Stimulated activated naive B cell treated with anti-CD40 and anti-IgM and Interleukin-4, amounts not matched to agents 10 μg/mL and 1 μg/mL and 100 μg/mL, for 72 hours (primary cell): Measurements from ENCODE around the gene TSHZ2.

Experiments
- ATAC-seq, 2 donors: fragments of 150-1000 bp; cut with Tn5 transposase; replicated peaks; 2 replicates each; pipeline ENCODE4 v1.10.0; 2021; ENCODE audit warnings: moderate library complexity in 1 of 2
- DNase-seq: peaks from one replicate; pipeline ENCODE4 v3.0.0; 2021
- H3K27ac Mint-ChIP-seq: one replicate; pipeline ENCODE4 v1.8.0; 2022; ENCODE audit warnings: mild to moderate bottlenecking, mixed read lengths
- H3K27me3 Mint-ChIP-seq, 2 donors: one replicate each; pipeline ENCODE4 v1.8.0; 2022; ENCODE audit warnings: mixed read lengths in 2 of 2
- H3K36me3 Mint-ChIP-seq, 2 donors: one replicate each; pipeline ENCODE4 v1.8.0; 2022; ENCODE audit warnings: mixed read lengths in 2 of 2, mild to moderate bottlenecking in 1 of 2
- H3K4me1 Mint-ChIP-seq, 2 donors: one replicate each; pipeline ENCODE4 v1.8.0; 2022; ENCODE audit warnings: mixed read lengths in 2 of 2, mild to moderate bottlenecking in 1 of 2
- H3K4me3 Mint-ChIP-seq, 2 donors: one replicate each; pipeline ENCODE4 v1.8.0; 2022; ENCODE audit warnings: mild to moderate bottlenecking in 2 of 2, mixed read lengths in 2 of 2, moderate library complexity in 1 of 2
- H3K9me3 Mint-ChIP-seq, 2 donors: one replicate each; pipeline ENCODE4 v1.8.0; 2022; ENCODE audit warnings: mixed read lengths in 2 of 2, mild to moderate bottlenecking in 1 of 2

Gene TSHZ2

DNA sequence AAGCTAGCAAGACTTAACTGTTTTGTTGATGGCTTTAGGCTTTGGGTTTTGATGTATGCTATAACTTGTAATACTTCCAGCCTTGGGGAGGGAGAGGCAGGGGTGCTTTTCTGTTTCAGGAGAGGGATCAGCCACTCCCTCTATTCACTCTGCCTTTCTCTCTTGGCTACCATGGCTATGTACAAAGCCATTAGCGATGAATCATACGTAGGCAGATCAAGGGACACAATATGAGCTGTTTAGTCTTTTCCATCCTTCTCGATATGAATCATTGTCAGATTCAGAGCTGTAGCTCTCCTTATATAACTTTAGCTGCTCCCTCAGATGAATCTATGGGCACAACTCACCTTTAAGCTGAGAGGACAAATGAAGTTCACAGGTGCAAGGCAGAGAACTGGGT lies 230.6 kb downstream of the TSHZ2 start:
- ATAC-seq = no peak
- H3K4me3 Mint-ChIP-seq = no peak overlapping the region
- no peaks in the 10 kb centered on the region for H3K36me3 Mint-ChIP-seq
- no peak for DNase-seq
- H3K4me1 Mint-ChIP-seq = no peaks in the 10 kb centered on the region
- H3K27me3 Mint-ChIP-seq = peaks cover 20 to 23% of the 10 kb centered on the region in 2 donors
- no peaks in the 10 kb centered on the region for H3K9me3 Mint-ChIP-seq
- no peak overlapping the region for H3K27ac Mint-ChIP-seq

DNA sequence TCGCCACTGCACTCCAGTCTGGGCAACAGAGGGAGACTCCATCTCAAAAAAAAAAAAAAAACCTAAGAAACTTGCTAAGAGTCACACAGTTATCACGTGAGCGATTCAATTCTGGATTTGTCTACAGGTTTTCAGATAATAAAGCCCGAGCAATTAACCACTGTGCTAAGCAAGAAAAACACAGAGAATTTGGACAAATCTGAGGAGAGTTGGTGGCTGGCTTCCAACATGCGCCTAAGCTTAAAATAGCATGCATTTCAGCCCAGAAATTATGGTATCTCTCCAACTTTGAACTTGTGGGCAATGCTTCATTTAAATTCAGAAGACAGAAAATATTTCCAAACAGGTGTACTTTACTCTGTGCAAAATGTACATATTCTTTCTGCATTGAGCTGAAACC lies 232.9 kb downstream of the TSHZ2 start:
- Mint-ChIP-seq H3K27ac (no peak overlapping the region), H3K36me3 (no peaks in the 10 kb centered on the region), H3K9me3 (no peaks in the 10 kb centered on the region), H3K27me3 (peaks cover 19 to 21% of the 10 kb centered on the region in 2 donors), H3K4me1 (no peaks in the 10 kb centered on the region), H3K4me3 (no peak overlapping the region)
- DNase-seq = no peak
- no peak for ATAC-seq

DNA sequence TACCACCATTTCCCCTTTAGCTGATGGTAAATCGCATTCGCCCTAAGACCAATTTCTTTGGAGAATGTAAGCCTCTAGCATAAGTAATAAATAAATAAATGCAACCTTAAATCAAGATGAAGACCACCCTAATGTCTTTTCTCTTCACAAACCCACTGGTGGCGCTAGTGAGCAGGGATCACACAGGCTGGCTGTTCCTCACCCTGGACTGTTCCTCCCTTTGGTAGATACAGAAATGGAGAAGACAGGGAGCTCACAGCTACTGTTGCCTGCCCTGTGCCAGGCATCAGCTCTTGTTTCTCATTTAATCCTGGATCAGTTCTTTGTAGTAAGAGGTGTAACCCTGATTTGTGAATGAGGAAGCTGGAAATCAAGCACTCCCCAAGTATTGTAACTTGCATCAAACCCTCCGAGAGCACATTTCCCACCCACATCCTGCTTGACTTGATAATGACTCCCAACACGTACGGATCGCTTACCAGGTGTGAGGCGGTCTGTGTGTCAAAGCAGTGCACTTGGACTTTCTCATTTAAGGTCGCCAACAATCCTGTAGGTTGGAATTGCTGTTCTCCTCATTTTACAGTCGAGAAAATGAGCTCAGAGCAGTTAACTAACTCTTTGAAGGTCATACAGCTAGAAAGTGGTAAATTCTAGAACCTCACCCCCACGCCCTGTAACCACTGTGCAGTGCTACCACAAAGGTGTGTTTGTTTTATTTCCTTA lies 236.1 kb downstream of the TSHZ2 start:
- no peaks in the 10 kb centered on the region for H3K9me3 Mint-ChIP-seq
- ATAC-seq (no peak), DNase-seq (no peak)
- H3K27me3 Mint-ChIP-seq = peaks cover 11 to 15% of the 10 kb centered on the region in 2 donors
- no peaks in the 10 kb centered on the region for H3K4me1 Mint-ChIP-seq
- H3K4me3 Mint-ChIP-seq = no peak overlapping the region
- H3K27ac Mint-ChIP-seq = no peak overlapping the region
- no peaks in the 10 kb centered on the region for H3K36me3 Mint-ChIP-seq

DNA sequence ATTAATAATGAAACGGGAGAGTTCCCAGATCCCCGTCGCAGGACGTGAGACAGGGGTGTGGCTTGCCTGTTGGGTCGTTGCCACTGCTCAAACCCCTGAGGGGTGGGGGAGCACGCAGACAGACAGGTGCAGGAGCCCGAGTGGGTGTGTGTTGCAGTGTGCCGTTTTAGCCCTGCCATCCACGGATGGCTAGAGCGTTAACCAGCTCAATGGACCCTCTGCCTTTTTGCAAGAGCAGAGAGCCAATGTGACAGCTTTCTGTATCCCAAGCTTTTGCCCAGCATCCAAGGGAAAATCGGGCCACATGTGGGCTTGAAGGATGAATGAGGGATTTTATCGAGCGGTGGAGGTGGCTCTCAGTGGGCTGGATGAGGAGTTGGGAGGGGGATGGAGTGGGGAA lies 237.9 kb downstream of the TSHZ2 start:
- Mint-ChIP-seq H3K27me3 (peaks cover 21 to 26% of the 10 kb centered on the region in 2 donors), H3K4me1 (no peaks in the 10 kb centered on the region), H3K36me3 (no peaks in the 10 kb centered on the region), H3K27ac (no peak overlapping the region), H3K9me3 (no peaks in the 10 kb centered on the region), H3K4me3 (no peak overlapping the region)
- ATAC-seq (no peak), DNase-seq (no peak)

DNA sequence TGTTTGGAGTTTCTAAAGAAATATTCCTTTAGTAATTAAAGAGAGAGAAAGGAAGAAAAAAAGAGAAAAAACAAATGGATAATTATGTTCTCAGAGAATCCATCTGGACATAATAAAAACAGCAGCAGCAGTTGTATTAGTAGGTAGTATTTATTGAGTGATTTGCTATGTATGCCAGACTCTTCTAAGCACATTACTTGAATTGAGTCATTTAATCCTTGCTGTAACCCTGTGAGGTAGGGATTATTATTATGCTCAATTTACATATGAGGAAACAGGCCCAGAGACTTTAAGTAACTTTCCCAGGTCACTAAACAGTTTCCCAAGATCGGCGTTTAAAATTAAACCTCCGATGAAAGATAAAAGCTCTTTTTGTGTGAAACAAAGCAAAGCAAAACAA lies 238.8 kb downstream of the TSHZ2 start:
- H3K27ac Mint-ChIP-seq = no peak overlapping the region
- H3K4me3 Mint-ChIP-seq = no peak overlapping the region
- DNase-seq (no peak), ATAC-seq (no peak)
- no peaks in the 10 kb centered on the region for H3K9me3 Mint-ChIP-seq
- H3K36me3 Mint-ChIP-seq = no peaks in the 10 kb centered on the region
- H3K27me3 Mint-ChIP-seq = peaks cover 26 to 27% of the 10 kb centered on the region in 2 donors
- H3K4me1 Mint-ChIP-seq = peaks cover 0 to under 1% of the 10 kb centered on the region in 2 donors

DNA sequence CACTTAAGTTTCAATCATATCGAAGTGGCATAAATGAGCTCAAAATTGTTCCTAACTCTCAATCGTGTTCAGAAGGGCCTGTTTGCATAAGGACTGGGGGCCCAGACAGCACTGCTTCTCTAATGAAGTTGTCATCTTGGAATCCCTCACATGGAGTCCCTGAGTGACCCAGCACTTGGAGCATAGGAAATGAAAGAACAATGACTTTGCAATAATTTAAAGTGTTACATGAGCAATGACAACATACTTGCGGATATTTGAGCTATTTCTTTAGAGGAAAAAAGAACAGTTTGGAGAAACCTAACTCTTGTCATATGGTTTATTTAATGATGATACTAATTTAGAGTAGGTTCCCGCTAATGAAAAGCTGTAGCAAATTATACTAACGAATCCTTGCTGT lies 239.9 kb downstream of the TSHZ2 start:
- no peak overlapping the region for H3K4me3 Mint-ChIP-seq
- ATAC-seq (no peak), DNase-seq (no peak)
- H3K36me3 Mint-ChIP-seq = no peaks in the 10 kb centered on the region
- peaks cover 31 to 35% of the 10 kb centered on the region in 2 donors for H3K27me3 Mint-ChIP-seq
- peaks cover 0 to 9% of the 10 kb centered on the region in 2 donors for H3K4me1 Mint-ChIP-seq
- no peaks in the 10 kb centered on the region for H3K9me3 Mint-ChIP-seq
- no peak overlapping the region for H3K27ac Mint-ChIP-seq

DNA sequence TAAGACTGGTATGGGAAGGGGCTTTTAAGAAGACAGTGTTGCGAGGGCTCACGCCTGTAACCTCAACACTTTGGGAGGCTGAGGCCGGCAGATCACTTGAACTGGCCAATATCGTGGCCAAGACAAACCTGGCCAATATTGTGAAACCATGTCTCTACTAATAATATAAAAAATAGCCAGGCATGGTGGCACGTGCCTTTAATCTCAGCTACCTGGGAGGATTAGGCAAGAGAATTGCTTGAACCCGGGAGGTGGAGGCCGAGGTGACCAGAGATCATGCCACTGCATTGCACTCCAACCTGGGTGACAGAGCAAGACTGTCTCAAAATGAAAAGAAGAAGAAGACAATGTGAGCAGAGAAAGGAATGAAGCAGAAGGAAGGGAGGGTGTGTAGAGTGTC lies 242.2 kb downstream of the TSHZ2 start:
- Mint-ChIP-seq H3K27me3 (peaks cover 34 to 37% of the 10 kb centered on the region in 2 donors), H3K4me1 (peaks cover 0 to 12% of the 10 kb centered on the region in 2 donors), H3K9me3 (no peaks in the 10 kb centered on the region), H3K4me3 (no peak overlapping the region), H3K36me3 (no peaks in the 10 kb centered on the region), H3K27ac (no peak overlapping the region)
- no peak for ATAC-seq
- no peak for DNase-seq

DNA sequence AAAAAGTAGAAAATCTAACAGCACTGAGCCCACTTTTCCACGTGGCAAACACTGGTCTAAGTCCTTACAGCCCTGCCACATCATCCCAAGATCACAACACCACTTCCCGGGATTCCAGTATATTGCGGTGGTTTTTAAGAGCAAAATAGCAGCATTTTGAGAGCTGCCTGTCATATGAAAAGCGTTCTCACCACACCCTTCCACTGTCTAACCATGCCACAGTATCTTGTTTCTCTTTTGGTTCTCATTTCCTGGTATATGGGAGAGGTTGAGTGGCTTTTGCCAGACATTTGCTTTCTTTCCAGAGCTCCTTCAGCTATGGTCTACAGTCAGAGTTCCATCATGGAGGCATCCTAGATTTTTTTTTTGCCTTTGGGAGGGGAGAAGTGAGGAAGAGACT lies 243.0 kb downstream of the TSHZ2 start:
- H3K27ac Mint-ChIP-seq = no peak overlapping the region
- no peak overlapping the region for H3K4me3 Mint-ChIP-seq
- no peaks in the 10 kb centered on the region for H3K36me3 Mint-ChIP-seq
- no peak for DNase-seq
- peaks cover 0 to 12% of the 10 kb centered on the region in 2 donors for H3K4me1 Mint-ChIP-seq
- no peaks in the 10 kb centered on the region for H3K9me3 Mint-ChIP-seq
- H3K27me3 Mint-ChIP-seq = peaks cover 27 to 32% of the 10 kb centered on the region in 2 donors
- ATAC-seq = no peak

DNA sequence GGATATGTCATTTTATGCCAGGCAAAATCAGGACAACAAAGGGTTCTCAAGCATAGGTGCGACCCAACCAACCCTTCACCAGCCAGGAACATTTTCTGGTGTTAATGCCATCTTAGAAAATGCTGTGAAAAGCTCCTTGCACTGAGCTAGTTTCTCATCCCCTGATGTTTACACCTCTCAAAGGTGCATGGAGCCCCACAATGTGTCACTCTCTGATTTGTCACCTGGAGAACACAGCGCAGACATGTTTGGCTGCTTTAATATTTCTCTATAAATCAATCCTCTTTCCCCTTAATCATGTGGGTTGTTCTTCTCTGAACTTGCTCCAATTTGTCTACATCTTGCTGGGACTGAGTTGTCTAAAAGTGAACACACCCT lies 244.3 kb downstream of the TSHZ2 start:
- Mint-ChIP-seq H3K27ac (no peak overlapping the region), H3K36me3 (no peaks in the 10 kb centered on the region), H3K27me3 (peaks cover 28 to 32% of the 10 kb centered on the region in 2 donors), H3K9me3 (peaks cover 0 to 4% of the 10 kb centered on the region in 2 donors), H3K4me1 (peaks cover 1 to 12% of the 10 kb centered on the region in 2 donors), H3K4me3 (no peak overlapping the region)
- ATAC-seq = no peak
- DNase-seq = no peak

DNA sequence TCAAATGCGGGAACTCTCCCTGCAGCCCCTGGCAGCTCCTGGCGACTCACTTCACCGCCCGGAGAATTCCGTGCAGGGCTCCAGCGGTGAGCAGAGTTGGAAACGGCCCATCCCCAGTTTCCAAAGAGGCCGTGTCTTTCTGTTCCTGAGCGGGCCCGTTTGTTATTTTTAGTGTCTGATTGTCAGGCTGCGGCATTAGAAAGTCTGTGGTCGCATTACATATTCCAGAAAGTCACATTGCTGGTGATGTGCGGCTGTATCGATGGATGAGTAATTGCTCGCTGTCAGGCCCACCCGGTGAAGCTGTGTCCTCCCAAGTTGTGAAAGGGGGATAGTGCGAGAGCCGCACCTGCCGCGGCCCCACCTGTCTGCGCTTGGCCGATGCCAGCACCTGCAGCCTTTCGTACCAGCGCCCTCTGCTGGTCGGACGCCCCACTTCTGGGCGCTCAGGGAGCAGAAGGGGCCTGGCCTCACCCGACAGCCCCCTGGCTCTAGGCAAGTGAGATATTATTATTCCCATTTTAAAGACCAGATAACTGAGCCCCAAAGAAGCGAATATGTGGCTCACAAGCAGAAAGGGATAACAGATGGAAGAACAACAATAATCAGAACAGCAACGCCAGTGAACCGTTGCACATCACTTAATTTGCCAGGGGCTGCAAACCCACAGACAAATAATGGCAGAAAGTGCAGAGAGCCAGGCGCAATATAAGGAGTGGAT lies 244.9 kb downstream of the TSHZ2 start:
- peaks cover 0 to 4% of the 10 kb centered on the region in 2 donors for H3K9me3 Mint-ChIP-seq
- no peak overlapping the region for H3K27ac Mint-ChIP-seq
- DNase-seq (peak; percentile 19), ATAC-seq (peak; percentile 84 to 86)
- peaks cover 1 to 12% of the 10 kb centered on the region in 2 donors for H3K4me1 Mint-ChIP-seq
- H3K4me3 Mint-ChIP-seq = no peak overlapping the region
- peaks cover 28 to 32% of the 10 kb centered on the region in 2 donors for H3K27me3 Mint-ChIP-seq
- no peaks in the 10 kb centered on the region for H3K36me3 Mint-ChIP-seq

DNA sequence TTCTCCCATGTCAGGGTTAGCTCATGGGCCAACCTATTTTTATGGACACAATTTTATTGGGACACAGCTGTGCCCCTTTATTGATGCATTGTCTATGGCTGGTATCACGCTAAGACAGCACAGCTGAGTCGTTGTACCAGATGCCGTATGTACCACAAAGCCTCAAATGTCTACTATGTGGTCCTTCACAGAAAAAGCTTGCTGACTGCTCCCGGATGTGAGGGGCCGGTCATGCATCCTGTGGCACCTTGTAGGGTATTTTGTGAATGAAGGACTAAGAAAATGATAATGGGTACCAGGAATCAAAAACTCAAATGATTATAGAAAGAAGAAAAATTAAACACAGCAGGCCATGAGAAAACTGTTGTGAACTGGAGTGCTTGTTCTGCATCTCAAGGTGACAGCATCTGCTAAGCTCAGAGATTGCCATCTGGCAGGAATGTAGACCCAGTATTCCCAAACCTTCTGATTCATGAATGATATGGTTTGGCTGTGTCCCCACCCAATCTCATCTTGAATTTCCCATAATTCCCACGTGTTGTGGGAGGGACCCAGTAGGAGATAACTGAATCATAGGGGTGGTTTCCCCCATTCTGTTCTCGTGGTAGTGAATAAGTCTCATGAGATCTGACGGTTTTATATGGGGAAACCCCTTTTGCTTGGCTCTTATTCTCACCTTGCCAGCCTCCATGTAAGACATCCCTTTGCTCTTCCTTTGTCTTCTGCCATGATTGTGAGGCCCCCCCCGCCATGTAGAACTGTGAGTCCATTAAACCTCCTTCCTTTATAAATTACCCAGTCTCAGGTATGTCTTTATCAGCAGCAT lies 248.5 kb downstream of the TSHZ2 start:
- no peak overlapping the region for H3K27ac Mint-ChIP-seq
- no peaks in the 10 kb centered on the region for H3K36me3 Mint-ChIP-seq
- peaks cover 1 to 12% of the 10 kb centered on the region in 2 donors for H3K4me1 Mint-ChIP-seq
- peaks cover 28 to 29% of the 10 kb centered on the region in 2 donors for H3K27me3 Mint-ChIP-seq
- no peak overlapping the region for H3K4me3 Mint-ChIP-seq
- ATAC-seq (no peak), DNase-seq (no peak)
- H3K9me3 Mint-ChIP-seq = peaks cover 0 to 4% of the 10 kb centered on the region in 2 donors

DNA sequence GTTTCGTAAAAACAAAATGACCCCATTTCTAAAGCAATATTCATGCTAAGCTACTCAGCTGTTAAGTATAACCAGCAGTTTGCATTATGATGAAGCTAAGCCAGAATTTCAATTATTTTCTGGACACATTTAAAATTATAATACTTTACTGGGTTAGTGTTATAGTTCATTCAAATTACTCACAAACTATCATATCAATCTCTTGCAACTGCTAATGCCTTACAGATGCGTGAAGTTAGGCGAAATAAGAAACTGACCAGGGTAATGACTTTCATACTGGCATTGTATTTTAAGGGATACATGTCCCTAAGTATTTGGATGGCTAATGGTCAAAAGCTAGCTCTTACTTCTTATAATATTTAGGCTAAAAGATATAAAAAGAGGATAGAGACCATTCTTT lies 249.6 kb downstream of the TSHZ2 start:
- no peak for DNase-seq
- H3K9me3 Mint-ChIP-seq = peaks cover 0 to 4% of the 10 kb centered on the region in 2 donors
- H3K36me3 Mint-ChIP-seq = no peaks in the 10 kb centered on the region
- H3K4me3 Mint-ChIP-seq = no peak overlapping the region
- H3K27ac Mint-ChIP-seq = no peak overlapping the region
- peaks cover 19 to 27% of the 10 kb centered on the region in 2 donors for H3K27me3 Mint-ChIP-seq
- no peak for ATAC-seq
- peaks cover 3 to 7% of the 10 kb centered on the region in 2 donors for H3K4me1 Mint-ChIP-seq

DNA sequence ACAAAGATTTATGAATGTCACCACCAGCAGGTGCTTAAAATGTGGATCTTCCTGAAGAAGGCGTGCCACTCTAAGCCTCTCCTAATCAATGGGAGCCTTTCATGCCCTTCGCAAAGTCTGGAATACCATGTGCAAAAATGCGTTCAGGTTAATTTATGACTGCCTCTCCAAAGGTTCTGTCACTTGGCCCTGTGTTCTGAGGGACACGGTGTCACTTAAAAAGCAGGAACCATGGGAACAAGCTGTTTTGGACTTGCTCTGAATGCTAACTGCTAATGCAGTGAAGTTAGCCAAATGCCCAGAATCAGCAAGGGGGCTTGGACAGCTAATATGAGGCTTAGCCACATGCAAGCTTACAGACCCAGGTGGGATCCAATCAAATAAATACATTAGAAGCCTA lies 250.3 kb downstream of the TSHZ2 start:
- Mint-ChIP-seq H3K9me3 (peaks cover 0 to 4% of the 10 kb centered on the region in 2 donors), H3K36me3 (no peaks in the 10 kb centered on the region)

DNA sequence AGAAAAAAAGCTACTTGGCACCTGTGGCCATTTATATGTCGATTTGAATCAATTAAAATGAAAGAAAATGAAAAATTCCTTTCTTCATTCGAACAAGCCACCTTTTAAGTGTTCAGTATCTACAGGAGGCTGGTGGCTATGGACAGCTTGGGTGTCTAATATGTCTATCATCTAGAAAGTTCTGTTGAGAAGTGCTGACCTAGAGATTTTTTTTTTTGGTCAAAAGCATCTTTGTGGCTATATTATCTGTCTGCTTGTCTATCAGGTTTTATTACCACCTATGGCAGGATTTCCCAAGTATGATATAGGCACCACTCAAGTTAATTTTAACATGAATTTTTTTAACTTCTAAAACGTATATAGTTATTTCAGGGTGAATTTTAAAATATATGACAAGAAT lies 250.8 kb downstream of the TSHZ2 start:
- DNase-seq = no peak
- Mint-ChIP-seq H3K27ac (no peak overlapping the region), H3K4me1 (peaks cover 0 to 6% of the 10 kb centered on the region in 2 donors), H3K36me3 (no peaks in the 10 kb centered on the region), H3K27me3 (peaks cover 12 to 20% of the 10 kb centered on the region in 2 donors), H3K4me3 (no peak overlapping the region), H3K9me3 (peaks cover 0 to 4% of the 10 kb centered on the region in 2 donors)
- ATAC-seq = no peak

More for the DNA sequence above, 250.3 kb downstream of the TSHZ2 start:
- H3K27me3 Mint-ChIP-seq = peaks cover 12 to 21% of the 10 kb centered on the region in 2 donors
- H3K4me3 Mint-ChIP-seq = no peak overlapping the region
- ATAC-seq = no peak
- no peak for DNase-seq
- peaks cover 0 to 6% of the 10 kb centered on the region in 2 donors for H3K4me1 Mint-ChIP-seq
- H3K27ac Mint-ChIP-seq = no peak overlapping the region
